Upper lobe of right lung (tissue), 1 donor: Measurements from ENCODE around the gene FAP. TPM values are rescaled to one million over a fixed set of nuclear protein-coding genes. Genes with fewer than 3 reads are reported as not detected.

Experiments used
- ATAC-seq: fragments of 200-7000 bp; cut with Tn5 transposase; one replicate; pipeline ENCODE4 v1.9.1; 2020; ENCODE audit warnings: mild to moderate bottlenecking, moderate library complexity
- DNase-seq: peaks from one replicate; pipeline ENCODE4 v3.0.0-alpha.2; 2020
- H3K27ac ChIP-seq: fragments of 200-600 bp; one replicate; pipeline ENCODE4 v1.8.0; 2022
- H3K27me3 ChIP-seq: fragments of 200-600 bp; one replicate; pipeline ENCODE4 v1.8.0; 2022; ENCODE audit warnings: mild to moderate bottlenecking
- H3K36me3 ChIP-seq: fragments of 200-600 bp; one replicate; pipeline ENCODE4 v1.8.0; 2022
- H3K4me1 ChIP-seq: fragments of 200-600 bp; one replicate; pipeline ENCODE4 v1.8.0; 2022
- H3K4me3 ChIP-seq: fragments of 200-600 bp; one replicate; pipeline ENCODE4 v1.8.0; 2022; ENCODE audit warnings: mild to moderate bottlenecking
- H3K9me3 ChIP-seq: fragments of 200-600 bp; one replicate; pipeline ENCODE4 v1.8.0; 2022
- CTCF ChIP-seq: fragments of 200-600 bp; IDR thresholded peaks from one replicate; pipeline ENCODE4 v1.8.0; 2022; ENCODE audit warnings: antibody characterized with exemption
- intact Hi-C: fragments of 100-400 bp; cut with DNase I; formaldehyde crosslinking; loops from one replicate; pipeline ENCODE4 v1.11.0; 2022
- total RNA-seq: library from RNA; stranded (reverse); fragmentation: NEBNext Ultra II Directional; extraction: Animal tissue kit (Norgen Biotek cat#: 25700); gene quantifications from one replicate; pipeline ENCODE4 v1.2.1, GENCODE V29; 2021
- donor health status: DM: no; HTN: yes; CAD: no; lungs with severe emphysema.

Gene FAP
- total RNA-seq, 1 donor from 2014 or later: 5.4 TPM

GRCh38 chr2:162267996-162268395 is 24.8 kb upstream of the FAP start:
- Histone ChIP-seq H3K9me3 (no peaks in the 10 kb centered on the region), H3K4me1 (no peaks in the 10 kb centered on the region), H3K4me3 (no peak overlapping the region), H3K36me3 (peaks cover 66% of the 10 kb centered on the region), H3K27me3 (no peaks in the 10 kb centered on the region), H3K27ac (no peak overlapping the region)
- DNase-seq: no peak
- intact Hi-C loops: no loop called here
- ATAC-seq: no peak
- TF ChIP-seq CTCF: no peak

- Histone ChIP-seq H3K4me1 (no peaks in the 10 kb centered on the region), H3K4me3 (no peak overlapping the region), H3K9me3 (no peaks in the 10 kb centered on the region), H3K27ac (no peak overlapping the region), H3K36me3 (peaks cover 64% of the 10 kb centered on the region), H3K27me3 (no peaks in the 10 kb centered on the region)
- ATAC-seq (no peak), DNase-seq (no peak)
- intact Hi-C loops: no loop called here
- TF ChIP-seq CTCF: no peak
Measured at GRCh38 chr2:162267496-162267895, 24.3 kb upstream of the FAP start.

GRCh38 chr2:162266460-162266760 is 23.2 kb upstream of the FAP start:
- H3K27ac ChIP-seq: no peak overlapping the region
- intact Hi-C loops: no loop called here
- H3K27me3 ChIP-seq: no peaks in the 10 kb centered on the region
- ATAC-seq (no peak), DNase-seq (no peak)
- H3K4me1 ChIP-seq: peaks cover 8% of the 10 kb centered on the region
- no peak for TF ChIP-seq CTCF
- no peaks in the 10 kb centered on the region for H3K9me3 ChIP-seq
- no peak overlapping the region for H3K4me3 ChIP-seq
- H3K36me3 ChIP-seq: peaks cover 53% of the 10 kb centered on the region

GRCh38 chr2:162265666-162266459 is 22.6 kb upstream of the FAP start:
- H3K36me3 ChIP-seq: peaks cover 48% of the 10 kb centered on the region
- no peak overlapping the region for H3K27ac ChIP-seq
- ATAC-seq: no peak

GRCh38 chr2:162261032-162261945 is 18.0 kb upstream of the FAP start:
- ATAC-seq (peak; percentile 98), DNase-seq (peak; percentile 78)
- Histone ChIP-seq H3K36me3 (peaks cover 9% of the 10 kb centered on the region), H3K27ac (peak overlapping the region; percentile 82), H3K9me3 (no peaks in the 10 kb centered on the region), H3K4me3 (no peak overlapping the region), H3K27me3 (no peaks in the 10 kb centered on the region), H3K4me1 (peaks cover 17% of the 10 kb centered on the region)
- intact Hi-C loops: no loop called here
- no peak for TF ChIP-seq CTCF

More at GRCh38 chr2:162265666-162266459, 22.6 kb upstream of the FAP start:
- intact Hi-C loops: no loop called here
- Histone ChIP-seq H3K4me1 (peaks cover 13% of the 10 kb centered on the region), H3K9me3 (no peaks in the 10 kb centered on the region), H3K27me3 (no peaks in the 10 kb centered on the region), H3K4me3 (no peak overlapping the region)
- DNase-seq: no peak
- no peak for TF ChIP-seq CTCF
